ENCODE measurements around the gene CLCN4. TPM values are rescaled to one million over a fixed set of nuclear protein-coding genes. Genes with fewer than 3 reads are reported as not detected.

Gene CLCN4
- total RNA-seq, 4 donors from 2014 or later: 0.48 to 3.1 (median 2.5) TPM

DNA sequence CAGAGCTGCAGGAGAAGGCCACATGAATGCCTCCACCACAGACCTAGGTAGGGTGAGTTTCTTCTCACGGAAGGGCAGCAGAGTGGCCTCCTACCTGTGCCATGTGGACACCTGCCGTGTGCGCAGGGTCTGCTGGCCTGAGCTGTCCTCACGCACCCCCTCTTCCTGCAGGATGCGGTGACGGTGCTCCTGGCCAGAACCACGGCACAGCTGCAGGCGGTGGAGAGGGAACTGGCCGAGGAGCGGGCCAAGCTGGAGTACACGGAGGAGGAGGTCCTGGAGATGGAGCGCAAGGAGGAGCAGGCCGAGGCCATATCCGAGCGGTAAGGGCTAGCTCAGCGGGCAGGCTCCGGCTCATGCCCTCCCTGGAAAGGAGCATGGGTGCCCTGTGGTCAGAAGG, 28.4 kb upstream of the CLCN4 start:
- Histone ChIP-seq H3K4me3 (no peak overlapping the region), H3K36me3 (peaks cover 38% of the 10 kb centered on the region), H3K9me3 (no peaks in the 10 kb centered on the region), H3K27me3 (no peaks in the 10 kb centered on the region), H3K4me1 (no peaks in the 10 kb centered on the region), H3K27ac (no peak overlapping the region)
- 93% methylated on average over 17 of the region's 17 CpGs for WGBS
- TF ChIP-seq POLR2A (IDR thresholded peaks at IDR 0.05): no peak
- TF ChIP-seq POLR2AphosphoS5 (IDR thresholded peaks at IDR 0.05): no peak
- TF ChIP-seq, protein P1, sequence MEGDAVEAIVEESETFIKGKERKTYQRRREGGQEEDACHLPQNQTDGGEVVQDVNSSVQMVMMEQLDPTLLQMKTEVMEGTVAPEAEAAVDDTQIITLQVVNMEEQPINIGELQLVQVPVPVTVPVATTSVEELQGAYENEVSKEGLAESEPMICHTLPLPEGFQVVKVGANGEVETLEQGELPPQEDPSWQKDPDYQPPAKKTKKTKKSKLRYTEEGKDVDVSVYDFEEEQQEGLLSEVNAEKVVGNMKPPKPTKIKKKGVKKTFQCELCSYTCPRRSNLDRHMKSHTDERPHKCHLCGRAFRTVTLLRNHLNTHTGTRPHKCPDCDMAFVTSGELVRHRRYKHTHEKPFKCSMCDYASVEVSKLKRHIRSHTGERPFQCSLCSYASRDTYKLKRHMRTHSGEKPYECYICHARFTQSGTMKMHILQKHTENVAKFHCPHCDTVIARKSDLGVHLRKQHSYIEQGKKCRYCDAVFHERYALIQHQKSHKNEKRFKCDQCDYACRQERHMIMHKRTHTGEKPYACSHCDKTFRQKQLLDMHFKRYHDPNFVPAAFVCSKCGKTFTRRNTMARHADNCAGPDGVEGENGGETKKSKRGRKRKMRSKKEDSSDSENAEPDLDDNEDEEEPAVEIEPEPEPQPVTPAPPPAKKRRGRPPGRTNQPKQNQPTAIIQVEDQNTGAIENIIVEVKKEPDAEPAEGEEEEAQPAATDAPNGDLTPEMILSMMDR (IDR thresholded peaks at IDR 0.05): no peak
- TF ChIP-seq EP300 (IDR thresholded peaks at IDR 0.05): no peak
- DNase-seq (ENCODE audit: low spot score in 2 of 2): no peak

DNA sequence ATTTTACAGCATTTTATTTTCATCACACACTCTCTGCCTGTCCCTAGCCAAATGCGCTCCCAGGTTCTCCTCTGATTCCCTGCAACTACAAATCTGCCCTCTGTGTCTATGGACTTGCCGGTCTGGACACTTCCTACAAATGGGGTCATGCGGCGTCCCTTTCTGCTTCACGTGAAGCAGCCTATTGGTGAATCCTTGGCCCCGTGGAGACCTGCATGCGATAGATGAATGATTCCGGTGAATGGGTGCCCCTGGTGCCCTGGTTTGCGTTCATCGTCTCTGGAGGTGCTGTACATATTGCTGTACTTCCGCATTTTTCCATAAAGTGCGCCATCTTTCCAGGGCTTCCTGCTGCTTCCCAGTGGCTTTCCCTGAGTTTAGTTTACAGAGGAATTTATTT, 27.5 kb upstream of the CLCN4 start:
- no peak for DNase-seq (ENCODE audit: low spot score in 2 of 2)
- TF ChIP-seq EP300 (IDR thresholded peaks at IDR 0.05) (no peak), POLR2A (IDR thresholded peaks at IDR 0.05) (no peak)
- TF ChIP-seq, protein P1 (IDR thresholded peaks at IDR 0.05): no peak
- Histone ChIP-seq H3K4me3 (no peak overlapping the region), H3K4me1 (no peaks in the 10 kb centered on the region), H3K27me3 (no peaks in the 10 kb centered on the region), H3K36me3 (peaks cover 40% of the 10 kb centered on the region), H3K27ac (no peak overlapping the region), H3K9me3 (no peaks in the 10 kb centered on the region)
- WGBS: 90% methylated on average over 12 of the region's 12 CpGs

DNA sequence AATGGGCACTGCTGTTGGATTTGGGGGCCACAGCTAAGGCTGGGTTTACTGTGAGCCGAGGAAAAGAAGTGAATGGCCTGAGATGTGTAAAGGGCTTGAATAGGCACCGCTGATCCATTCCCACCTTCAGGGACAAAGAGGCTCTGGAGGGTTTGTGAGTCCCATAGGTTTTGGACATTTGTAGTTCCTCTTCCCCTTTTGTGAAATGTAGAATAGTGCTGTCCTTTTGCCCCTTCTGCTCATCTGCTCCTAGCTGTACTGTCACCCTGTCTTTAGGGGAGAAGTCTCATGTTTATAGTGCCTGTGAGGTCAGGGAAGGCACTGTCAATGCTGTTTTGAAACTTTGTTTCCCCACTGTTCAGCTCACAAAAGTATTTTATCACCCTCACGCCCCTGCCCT, 26.4 kb upstream of the CLCN4 start:
- no peak overlapping the region for H3K4me3 ChIP-seq
- DNase-seq (ENCODE audit: low spot score in 2 of 2): no peak
- TF ChIP-seq, protein P1 (IDR thresholded peaks at IDR 0.05): no peak
- peaks cover 37% of the 10 kb centered on the region for H3K36me3 ChIP-seq
- no peaks in the 10 kb centered on the region for H3K9me3 ChIP-seq
- WGBS: 84% methylated on average over 3 of the region's 3 CpGs
- H3K27ac ChIP-seq: no peak overlapping the region
- no peaks in the 10 kb centered on the region for H3K4me1 ChIP-seq
- no peaks in the 10 kb centered on the region for H3K27me3 ChIP-seq

DNA sequence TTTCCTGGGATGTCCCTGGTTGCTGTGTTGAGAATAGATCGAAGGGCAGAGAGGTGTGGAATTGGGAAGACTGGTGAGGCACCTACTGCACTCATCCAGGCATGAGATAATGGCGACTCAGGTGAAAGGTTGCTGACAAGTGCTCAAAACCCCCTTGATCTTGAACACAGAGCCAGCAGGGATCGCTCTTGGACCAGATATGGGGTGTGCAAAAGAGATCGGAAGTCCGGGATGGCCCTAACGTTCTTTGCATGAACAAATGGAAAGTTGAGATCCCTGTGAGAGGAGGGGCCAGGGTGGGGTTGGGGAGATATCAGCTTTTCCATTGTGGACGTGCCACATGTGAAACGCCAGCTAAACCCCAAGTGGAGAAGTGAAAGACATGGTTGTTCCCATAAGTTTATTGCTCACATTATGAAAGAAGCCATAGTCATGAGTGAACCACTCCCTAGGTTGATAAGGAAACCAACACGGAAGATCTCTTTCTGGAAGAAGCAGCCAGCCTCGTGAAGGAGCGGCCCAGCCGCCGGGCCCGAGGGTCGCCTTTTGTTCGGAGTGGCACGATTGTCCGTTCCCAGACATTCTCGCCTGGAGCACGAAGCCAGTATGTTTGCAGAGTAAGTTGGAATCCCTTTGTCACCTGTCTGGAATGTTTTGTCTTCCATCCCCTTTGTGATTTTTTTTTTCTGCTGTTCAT, 22.6 kb upstream of the CLCN4 start:
- TF ChIP-seq EP300 (IDR thresholded peaks at IDR 0.05) (no peak), POLR2A (IDR thresholded peaks at IDR 0.05) (no peak), POLR2AphosphoS5 (IDR thresholded peaks at IDR 0.05) (no peak)
- TF ChIP-seq, protein P1 (IDR thresholded peaks at IDR 0.05): no peak
- H3K36me3 ChIP-seq: peaks cover 37% of the 10 kb centered on the region
- H3K9me3 ChIP-seq: no peaks in the 10 kb centered on the region
- DNase-seq (ENCODE audit: low spot score in 2 of 2): no peak
- WGBS: 90% methylated on average over 20 of the region's 20 CpGs
- no peaks in the 10 kb centered on the region for H3K27me3 ChIP-seq
- H3K4me3 ChIP-seq: no peak overlapping the region
- H3K4me1 ChIP-seq: no peaks in the 10 kb centered on the region
- no peak overlapping the region for H3K27ac ChIP-seq

DNA sequence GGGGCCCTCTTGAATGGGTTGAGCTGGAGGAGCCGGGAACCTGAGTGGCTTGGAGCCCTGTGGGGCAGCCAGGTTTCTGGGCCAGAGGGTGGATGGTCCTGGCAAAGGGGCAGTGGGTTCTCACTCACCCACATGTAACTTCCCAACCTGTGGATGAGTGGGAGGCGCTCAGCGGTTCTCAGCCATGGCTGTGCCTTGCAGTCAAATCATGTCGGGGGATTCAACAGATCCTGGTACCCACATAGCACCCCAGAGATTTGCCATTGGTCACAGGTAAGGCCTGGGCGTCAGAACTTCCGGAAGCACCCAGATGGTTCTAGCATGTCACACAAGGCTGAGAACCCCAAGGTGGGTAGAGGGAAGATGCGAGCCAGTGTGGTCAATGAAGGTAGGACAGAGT, 21.9 kb upstream of the CLCN4 start:
- H3K27me3 ChIP-seq: no peaks in the 10 kb centered on the region
- no peaks in the 10 kb centered on the region for H3K4me1 ChIP-seq
- TF ChIP-seq POLR2A (IDR thresholded peaks at IDR 0.05): no peak
- TF ChIP-seq, protein P1 (IDR thresholded peaks at IDR 0.05): no peak
- TF ChIP-seq EP300 (IDR thresholded peaks at IDR 0.05): no peak
- TF ChIP-seq POLR2AphosphoS5 (IDR thresholded peaks at IDR 0.05): no peak
- 95% methylated on average over 7 of the region's 7 CpGs for WGBS
- no peaks in the 10 kb centered on the region for H3K9me3 ChIP-seq
- H3K4me3 ChIP-seq: no peak overlapping the region
- no peak for DNase-seq (ENCODE audit: low spot score in 2 of 2)
- H3K27ac ChIP-seq: no peak overlapping the region
- peaks cover 35% of the 10 kb centered on the region for H3K36me3 ChIP-seq

Measured in suprapubic skin (tissue), 4 donors.